ENCODE measurements around the gene TGOLN2.

- TF ChIP-seq POLR2A (IDR thresholded peaks at IDR 0.05; ENCODE audit: low read length) (no peak), GATA1 (IDR thresholded peaks at IDR 0.05; ENCODE audit: low read depth, low read length) (no peak)
Measured at GRCh38 chr2:85269959-85270358, 57.8 kb downstream of the TGOLN2 start.

All from erythroblast (primary cell).